ENCODE results near the gene SCN1A.
"Not testable (repeated sequence)": the region's sequence is repeated elsewhere in the genome, so short reads cannot be mapped to it uniquely, and the experiment has no call there.

SCN1A gene

DNA sequence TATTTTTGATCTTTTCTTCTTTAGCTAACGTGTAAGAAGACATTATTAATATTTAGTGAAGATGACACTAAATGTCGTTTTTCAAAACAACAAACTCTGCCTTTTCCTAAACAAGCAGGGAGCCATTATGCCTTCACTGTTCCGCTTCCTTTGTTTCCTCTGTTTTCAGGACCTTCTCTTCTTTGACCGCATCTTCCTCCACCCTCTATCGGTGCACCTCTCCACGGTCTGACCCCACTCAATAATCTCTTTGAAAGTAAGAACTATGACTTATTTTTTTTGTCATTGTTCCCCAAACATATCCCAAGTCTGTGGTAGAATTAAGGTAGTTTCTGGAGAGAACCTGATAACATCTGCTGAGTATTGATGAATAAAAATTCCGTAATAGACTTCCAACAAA, 5.8 kb upstream of the SCN1A start:
- Histone ChIP-seq H3K9ac (ENCODE audit: low read length) (no peak overlapping the region), H3K27me3 (ENCODE audit: control insufficient read depth, insufficient read depth, low read length) (no peaks in the 10 kb centered on the region), H3K9me3 (ENCODE audit: control insufficient read depth, low read length) (no peaks in the 10 kb centered on the region), H3K36me3 (ENCODE audit: control insufficient read depth, insufficient read depth, low read length) (no peaks in the 10 kb centered on the region), H3K4me3 (ENCODE audit: low read length) (no peak overlapping the region), H3K4me1 (ENCODE audit: control insufficient read depth, insufficient read depth, low read length) (no peaks in the 10 kb centered on the region)

GRCh38 chr2:166128156-166128505, 311 bp upstream of the SCN1A start:
- no peaks in the 10 kb centered on the region for H3K36me3 ChIP-seq (ENCODE audit: control insufficient read depth, insufficient read depth, low read length)
- H3K9me3 ChIP-seq (ENCODE audit: control insufficient read depth, low read length), result no peaks in the 10 kb centered on the region
- no peaks in the 10 kb centered on the region for H3K27me3 ChIP-seq (ENCODE audit: control insufficient read depth, insufficient read depth, low read length)
- H3K9ac ChIP-seq (ENCODE audit: low read length), result no peak overlapping the region
- H3K4me1 ChIP-seq (ENCODE audit: control insufficient read depth, insufficient read depth, low read length), result no peaks in the 10 kb centered on the region
- H3K4me3 ChIP-seq (ENCODE audit: low read length), result no peak overlapping the region

- Histone ChIP-seq H3K9ac (ENCODE audit: low read length) (no peak overlapping the region), H3K9me3 (ENCODE audit: control insufficient read depth, low read length) (no peaks in the 10 kb centered on the region), H3K27me3 (ENCODE audit: control insufficient read depth, insufficient read depth, low read length) (no peaks in the 10 kb centered on the region), H3K4me3 (ENCODE audit: low read length) (no peak overlapping the region), H3K36me3 (ENCODE audit: control insufficient read depth, insufficient read depth, low read length) (no peaks in the 10 kb centered on the region), H3K4me1 (ENCODE audit: control insufficient read depth, insufficient read depth, low read length) (no peaks in the 10 kb centered on the region)
Measured at GRCh38 chr2:166126007-166126639, 1.7 kb downstream of the SCN1A start.

DNA sequence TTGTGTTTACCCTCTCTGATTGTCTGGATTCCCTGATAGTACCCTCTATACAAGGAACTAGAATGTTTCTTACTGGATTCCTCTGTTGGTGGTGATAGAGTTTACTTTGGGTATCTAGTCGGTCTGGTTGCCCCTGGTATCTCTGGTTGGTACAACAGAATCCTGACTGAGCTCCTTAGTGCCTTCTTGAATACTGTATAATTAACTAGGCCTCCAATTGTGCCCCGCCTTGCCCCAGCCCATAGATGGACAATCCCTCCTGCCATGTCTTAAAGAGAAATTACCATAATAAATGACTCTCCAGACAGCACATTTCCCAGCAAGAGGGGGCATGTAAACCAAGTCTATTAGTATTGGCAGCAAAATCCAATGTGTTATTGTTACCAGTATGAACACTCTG, 2.3 kb downstream of the SCN1A start:
- no peaks in the 10 kb centered on the region for H3K27me3 ChIP-seq (ENCODE audit: control insufficient read depth, insufficient read depth, low read length)
- H3K9me3 ChIP-seq (ENCODE audit: control insufficient read depth, low read length), result no peaks in the 10 kb centered on the region
- no peak overlapping the region for H3K9ac ChIP-seq (ENCODE audit: low read length)
- no peak overlapping the region for H3K4me3 ChIP-seq (ENCODE audit: low read length)
- no peaks in the 10 kb centered on the region for H3K4me1 ChIP-seq (ENCODE audit: control insufficient read depth, insufficient read depth, low read length)
- no peaks in the 10 kb centered on the region for H3K36me3 ChIP-seq (ENCODE audit: control insufficient read depth, insufficient read depth, low read length)

- Histone ChIP-seq H3K27me3 (ENCODE audit: control insufficient read depth, insufficient read depth, low read length) (no peaks in the 10 kb centered on the region), H3K9ac (ENCODE audit: low read length) (no peak overlapping the region), H3K36me3 (ENCODE audit: control insufficient read depth, insufficient read depth, low read length) (no peaks in the 10 kb centered on the region), H3K9me3 (ENCODE audit: control insufficient read depth, low read length) (no peaks in the 10 kb centered on the region), H3K4me1 (ENCODE audit: control insufficient read depth, insufficient read depth, low read length) (no peaks in the 10 kb centered on the region), H3K4me3 (ENCODE audit: low read length) (no peak overlapping the region)
Measured at GRCh38 chr2:166118180-166118579, 9.6 kb downstream of the SCN1A start.

DNA sequence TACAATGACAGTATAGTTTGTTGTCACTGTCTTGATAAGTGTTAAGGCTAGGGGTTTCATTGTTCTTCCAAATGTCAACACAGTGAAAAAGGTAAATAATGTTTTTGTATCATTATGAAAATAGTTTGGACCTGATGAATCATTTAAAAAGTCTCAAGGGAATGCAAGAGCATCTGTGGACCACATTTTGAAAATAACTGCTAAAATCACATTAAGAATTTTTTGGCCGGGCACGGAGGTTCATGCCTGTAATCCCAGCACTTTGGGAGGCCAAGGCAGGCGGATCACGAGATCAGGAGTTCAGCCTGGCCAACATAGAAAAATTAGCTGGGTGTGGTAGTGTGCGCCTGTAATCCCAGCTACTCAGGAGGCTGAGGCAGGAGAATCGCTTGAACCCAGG, 10.3 kb downstream of the SCN1A start:
- Histone ChIP-seq H3K4me3 (ENCODE audit: low read length) (no peak overlapping the region), H3K9ac (ENCODE audit: low read length) (no peak overlapping the region), H3K4me1 (ENCODE audit: control insufficient read depth, insufficient read depth, low read length) (no peaks in the 10 kb centered on the region), H3K36me3 (ENCODE audit: control insufficient read depth, insufficient read depth, low read length) (no peaks in the 10 kb centered on the region), H3K27me3 (ENCODE audit: control insufficient read depth, insufficient read depth, low read length) (no peaks in the 10 kb centered on the region), H3K9me3 (ENCODE audit: control insufficient read depth, low read length) (no peaks in the 10 kb centered on the region)

GRCh38 chr2:166115589-166115988, 12.2 kb downstream of the SCN1A start:
- Histone ChIP-seq H3K27me3 (ENCODE audit: control insufficient read depth, insufficient read depth, low read length) (no peaks in the 10 kb centered on the region), H3K36me3 (ENCODE audit: control insufficient read depth, insufficient read depth, low read length) (no peaks in the 10 kb centered on the region), H3K4me3 (ENCODE audit: low read length) (no peak overlapping the region), H3K4me1 (ENCODE audit: control insufficient read depth, insufficient read depth, low read length) (no peaks in the 10 kb centered on the region), H3K9me3 (ENCODE audit: control insufficient read depth, low read length) (no peaks in the 10 kb centered on the region), H3K9ac (ENCODE audit: low read length) (no peak overlapping the region)

DNA sequence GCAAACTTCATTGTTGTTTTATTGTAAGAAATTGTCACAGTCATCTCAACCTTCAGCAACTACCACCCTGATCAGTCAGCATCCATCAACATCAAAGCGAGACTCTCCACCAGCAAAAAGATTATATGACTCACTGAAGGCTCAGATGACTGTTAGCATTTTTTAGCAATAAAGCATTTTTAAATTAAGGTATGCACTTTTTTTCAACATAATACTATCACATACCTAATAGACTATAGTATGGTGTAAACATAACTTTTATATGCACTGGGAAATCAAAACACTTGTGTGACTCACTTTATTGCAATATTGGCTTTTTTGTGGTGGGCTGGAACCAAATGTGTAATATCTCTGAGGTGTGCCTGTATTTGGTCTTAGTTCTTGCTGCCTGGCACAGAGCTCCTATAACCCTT, 15.6 kb downstream of the SCN1A start:
- Histone ChIP-seq H3K36me3 (ENCODE audit: control insufficient read depth, insufficient read depth, low read length) (no peaks in the 10 kb centered on the region), H3K4me3 (ENCODE audit: low read length) (no peak overlapping the region), H3K27me3 (ENCODE audit: control insufficient read depth, insufficient read depth, low read length) (no peaks in the 10 kb centered on the region), H3K4me1 (ENCODE audit: control insufficient read depth, insufficient read depth, low read length) (no peaks in the 10 kb centered on the region), H3K9me3 (ENCODE audit: control insufficient read depth, low read length) (no peaks in the 10 kb centered on the region), H3K9ac (ENCODE audit: low read length) (no peak overlapping the region)

GRCh38 chr2:166106431-166107015, 21.3 kb downstream of the SCN1A start:
- Histone ChIP-seq H3K4me3 (ENCODE audit: low read length) (no peak overlapping the region), H3K36me3 (ENCODE audit: control insufficient read depth, insufficient read depth, low read length) (no peaks in the 10 kb centered on the region), H3K4me1 (ENCODE audit: control insufficient read depth, insufficient read depth, low read length) (no peaks in the 10 kb centered on the region), H3K9me3 (ENCODE audit: control insufficient read depth, low read length) (no peaks in the 10 kb centered on the region), H3K9ac (ENCODE audit: low read length) (no peak overlapping the region), H3K27me3 (ENCODE audit: control insufficient read depth, insufficient read depth, low read length) (no peaks in the 10 kb centered on the region)

GRCh38 chr2:166104773-166105172, 23.0 kb downstream of the SCN1A start:
- Histone ChIP-seq H3K9ac (ENCODE audit: low read length) (no peak overlapping the region), H3K27me3 (ENCODE audit: control insufficient read depth, insufficient read depth, low read length) (no peaks in the 10 kb centered on the region), H3K4me1 (ENCODE audit: control insufficient read depth, insufficient read depth, low read length) (no peaks in the 10 kb centered on the region), H3K4me3 (ENCODE audit: low read length) (no peak overlapping the region), H3K36me3 (ENCODE audit: control insufficient read depth, insufficient read depth, low read length) (no peaks in the 10 kb centered on the region), H3K9me3 (ENCODE audit: control insufficient read depth, low read length) (no peaks in the 10 kb centered on the region)

DNA sequence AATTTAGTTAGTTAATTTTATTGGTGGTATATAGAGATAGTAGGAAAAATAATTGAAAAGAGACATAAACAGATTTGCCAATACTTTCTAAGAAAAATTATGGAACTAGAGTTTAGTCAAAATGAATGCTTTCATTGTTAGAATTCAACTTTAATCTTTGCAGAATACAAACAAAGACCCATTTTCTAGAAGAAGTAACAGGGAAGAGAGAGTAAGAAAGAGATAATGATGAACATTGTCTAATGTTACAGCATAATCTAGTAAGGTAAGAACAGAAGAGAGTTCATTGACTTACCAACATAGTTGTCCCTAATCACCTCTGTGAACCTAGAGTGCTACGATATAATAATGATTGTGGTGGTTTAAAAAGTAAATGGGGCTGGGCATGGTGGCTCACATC, 23.7 kb downstream of the SCN1A start:
- no peaks in the 10 kb centered on the region for H3K36me3 ChIP-seq (ENCODE audit: control insufficient read depth, insufficient read depth, low read length)
- no peaks in the 10 kb centered on the region for H3K9me3 ChIP-seq (ENCODE audit: control insufficient read depth, low read length)
- no peaks in the 10 kb centered on the region for H3K4me1 ChIP-seq (ENCODE audit: control insufficient read depth, insufficient read depth, low read length)
- H3K9ac ChIP-seq (ENCODE audit: low read length), result no peak overlapping the region
- H3K27me3 ChIP-seq (ENCODE audit: control insufficient read depth, insufficient read depth, low read length), result no peaks in the 10 kb centered on the region
- H3K4me3 ChIP-seq (ENCODE audit: low read length), result no peak overlapping the region

GRCh38 chr2:166103277-166103676, 24.5 kb downstream of the SCN1A start:
- H3K4me1 ChIP-seq (ENCODE audit: control insufficient read depth, insufficient read depth, low read length); H3K9me3 ChIP-seq (ENCODE audit: control insufficient read depth, low read length); H3K27me3 ChIP-seq (ENCODE audit: control insufficient read depth, insufficient read depth, low read length); H3K36me3 ChIP-seq (ENCODE audit: control insufficient read depth, insufficient read depth, low read length); H3K4me3 ChIP-seq (ENCODE audit: low read length); H3K9ac ChIP-seq (ENCODE audit: low read length): not testable (repeated sequence)

GRCh38 chr2:166094325-166094724, 33.5 kb downstream of the SCN1A start:
- Histone ChIP-seq H3K9me3 (ENCODE audit: control insufficient read depth, low read length) (no peaks in the 10 kb centered on the region), H3K4me3 (ENCODE audit: low read length) (no peak overlapping the region), H3K4me1 (ENCODE audit: control insufficient read depth, insufficient read depth, low read length) (no peaks in the 10 kb centered on the region), H3K27me3 (ENCODE audit: control insufficient read depth, insufficient read depth, low read length) (no peaks in the 10 kb centered on the region), H3K36me3 (ENCODE audit: control insufficient read depth, insufficient read depth, low read length) (no peaks in the 10 kb centered on the region), H3K9ac (ENCODE audit: low read length) (no peak overlapping the region)
